Activated CD4-positive, alpha-beta T cell treated with anti-CD3 and anti-CD28 coated beads for 36 hours (primary cell): ENCODE measurements around the gene FANCI. TPM values are rescaled to one million over a fixed set of nuclear protein-coding genes. Genes with fewer than 3 reads are reported as not detected.

Experiments
- ATAC-seq: fragments of 200-7000 bp; cut with Tn5 transposase; one replicate; pipeline ENCODE4 v1.10.0; 2021; ENCODE audit warnings: mild to moderate bottlenecking, moderate library complexity
- CTCF ChIA-PET: fragments of 350-600 bp; sonication (Branson Sonifier 250); formaldehyde crosslinking; loops from one replicate; lab custom pipeline; 2021; ENCODE audit warnings: antibody characterized with exemption; lab: Charles Lee
- POLR2A ChIA-PET: fragments of 350-600 bp; sonication (Branson Sonifier 250); formaldehyde crosslinking; loops from one replicate; lab custom pipeline; 2021; ENCODE audit warnings: antibody characterized with exemption, inconsistent platforms; lab: Charles Lee
- DNase-seq: peaks from one replicate; pipeline ENCODE4 v3.0.0-alpha.2; 2020
- H3K27ac Mint-ChIP-seq: one replicate; pipeline ENCODE4 v1.8.0; 2021; ENCODE audit warnings: mixed read lengths
- H3K27me3 Mint-ChIP-seq: one replicate; pipeline ENCODE4 v1.8.0; 2021; ENCODE audit warnings: mixed read lengths
- H3K36me3 Mint-ChIP-seq: one replicate; pipeline ENCODE4 v1.8.0; 2021; ENCODE audit warnings: low read depth, mixed read lengths
- H3K4me1 Mint-ChIP-seq: one replicate; pipeline ENCODE4 v1.8.0; 2021; ENCODE audit warnings: mixed read lengths
- H3K4me3 Mint-ChIP-seq: one replicate; pipeline ENCODE4 v1.8.0; 2021; ENCODE audit warnings: mild to moderate bottlenecking, moderate library complexity, mixed read lengths
- H3K9me3 Mint-ChIP-seq: one replicate; pipeline ENCODE4 v1.8.0; 2021; ENCODE audit warnings: low read depth, mixed read lengths
- intact Hi-C, 2 experiments: fragments of 100-400 bp; cut with DNase I in 1 of 2; cut with micrococcal nuclease in 1 of 2; formaldehyde crosslinking; loops; one replicate each; pipeline versions ENCODE4 v1.14.2 to v1.15.1; 2022 to 2024; cut with DNase I, micrococcal nuclease
- total RNA-seq, 2 experiments: library from RNA; stranded (reverse); gene quantifications; one replicate each; pipeline ENCODE4 v1.2.3, GENCODE V29; 2021

Gene FANCI
- total RNA-seq, 2 experiments from 2014 or later = 150 to 199 TPM

GRCh38 chr15:89321521-89322410 lies 78.0 kb downstream of the FANCI start:
- intact Hi-C loops = no loop called here
- Mint-ChIP-seq H3K27ac (no peak overlapping the region), H3K4me3 (no peak overlapping the region), H3K9me3 (no peaks in the 10 kb centered on the region), H3K4me1 (peaks cover 14% of the 10 kb centered on the region), H3K36me3 (peaks cover 71% of the 10 kb centered on the region), H3K27me3 (no peaks in the 10 kb centered on the region)
- ChIA-PET POLR2A (interaction anchor here (0.6 to 0.8 kb wide), 2 partner anchors 10 to 973 kb away, joined by 3 read pairs; no protein-coding TSS in a partner anchor), CTCF (interaction anchor here (1.1 to 1.2 kb wide), 2 partner anchors 47 to 378 kb away, joined by 3 read pairs; no protein-coding TSS in a partner anchor)
- DNase-seq (no peak), ATAC-seq (no peak)

DNA sequence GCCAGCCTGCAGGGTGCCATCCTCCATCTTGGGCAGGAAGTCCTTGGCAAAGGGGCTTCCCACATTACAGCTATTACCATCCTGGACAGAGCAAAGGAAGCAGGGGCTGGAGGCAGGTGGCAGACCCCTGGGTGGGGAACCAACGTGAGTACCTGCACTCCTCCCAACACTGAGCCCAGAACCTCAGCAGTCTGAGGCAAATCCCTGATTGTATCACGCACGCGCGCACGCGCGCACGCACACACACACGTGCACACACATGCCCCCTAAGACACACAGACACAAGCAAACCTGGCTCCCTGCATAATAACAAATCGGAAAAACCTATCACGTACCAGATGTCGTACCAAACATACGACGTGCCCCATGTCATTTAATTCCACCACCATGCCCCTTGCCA lies 79.0 kb downstream of the FANCI start:
- no peak for DNase-seq
- Mint-ChIP-seq H3K27ac (peak overlapping the region; percentile 4), H3K4me1 (peaks cover 5% of the 10 kb centered on the region), H3K9me3 (no peaks in the 10 kb centered on the region), H3K36me3 (peaks cover 70% of the 10 kb centered on the region), H3K4me3 (no peak overlapping the region), H3K27me3 (no peaks in the 10 kb centered on the region)
- CTCF ChIA-PET = no interaction called here
- intact Hi-C loops = no loop called here
- POLR2A ChIA-PET = no interaction called here
- no peak for ATAC-seq

DNA sequence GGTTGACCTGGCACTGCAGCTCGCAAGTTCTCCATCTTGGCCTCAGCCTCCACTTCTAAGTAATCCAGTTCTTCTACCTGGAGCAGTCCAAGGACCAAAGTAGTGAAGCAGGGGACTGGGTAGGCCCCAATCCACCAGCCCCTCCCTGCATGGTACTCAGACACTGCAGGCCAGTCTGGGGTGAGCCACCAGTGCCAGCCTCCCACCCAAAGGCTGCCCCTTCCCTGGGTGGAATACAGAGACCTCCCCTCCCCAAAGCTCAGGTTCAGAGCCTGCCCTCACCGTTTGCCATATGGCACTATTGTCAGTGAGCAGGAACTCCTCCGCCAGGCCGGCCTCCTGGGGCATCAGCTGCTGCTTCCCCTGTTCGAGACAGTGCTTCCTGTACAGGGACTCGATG lies 80.0 kb downstream of the FANCI start:
- ChIA-PET POLR2A (interaction anchor here (0.5 to 1.0 kb wide), 3 partner anchors 9 to 567 kb away, joined by 3 to 4 read pairs (median 4); no protein-coding TSS in a partner anchor), CTCF (interaction anchor here (0.7 to 1.1 kb wide), 2 partner anchors 79 to 231 kb away, joined by 3 read pairs; no protein-coding TSS in a partner anchor)
- intact Hi-C loops = no loop called here
- Mint-ChIP-seq H3K27ac (no peak overlapping the region), H3K9me3 (no peaks in the 10 kb centered on the region), H3K27me3 (no peaks in the 10 kb centered on the region), H3K36me3 (peaks cover 79% of the 10 kb centered on the region), H3K4me1 (peaks cover 9% of the 10 kb centered on the region), H3K4me3 (no peak overlapping the region)
- DNase-seq = no peak
- no peak for ATAC-seq

- no peak overlapping the region for H3K27ac Mint-ChIP-seq
- POLR2A ChIA-PET = no interaction called here
- intact Hi-C loops = no loop called here
- H3K4me3 Mint-ChIP-seq = no peak overlapping the region
- H3K36me3 Mint-ChIP-seq = peaks cover 80% of the 10 kb centered on the region
- no peaks in the 10 kb centered on the region for H3K27me3 Mint-ChIP-seq
- H3K4me1 Mint-ChIP-seq = peaks cover 19% of the 10 kb centered on the region
- no peaks in the 10 kb centered on the region for H3K9me3 Mint-ChIP-seq
- CTCF ChIA-PET = interaction anchor here (0.7 to 1.1 kb wide), 2 partner anchors 80 to 91 kb away, joined by 3 read pairs; no protein-coding TSS in a partner anchor
- no peak for DNase-seq
- no peak for ATAC-seq
Measured at GRCh38 chr15:89325039-89325803, 81.4 kb downstream of the FANCI start.

- peak overlapping the region; percentile 19 for H3K27ac Mint-ChIP-seq
- peaks cover 30% of the 10 kb centered on the region for H3K4me1 Mint-ChIP-seq
- peaks cover 84% of the 10 kb centered on the region for H3K36me3 Mint-ChIP-seq
- no peaks in the 10 kb centered on the region for H3K27me3 Mint-ChIP-seq
- H3K4me3 Mint-ChIP-seq = no peak overlapping the region
- DNase-seq (no peak), ATAC-seq (no peak)
- no peaks in the 10 kb centered on the region for H3K9me3 Mint-ChIP-seq
- intact Hi-C loops = no loop called here
- ChIA-PET POLR2A (interaction anchor here (0.6 kb wide), 1 partner anchor 37 kb away, joined by 3 read pairs; no protein-coding TSS in a partner anchor), CTCF (interaction anchor here (0.6 to 1.4 kb wide), 2 partner anchors 8 to 29 kb away, joined by 3 to 4 read pairs; no protein-coding TSS in a partner anchor)
Measured at GRCh38 chr15:89326316-89326715, 82.5 kb downstream of the FANCI start.

- no peaks in the 10 kb centered on the region for H3K9me3 Mint-ChIP-seq
- intact Hi-C loops = no loop called here
- peaks cover 38% of the 10 kb centered on the region for H3K4me1 Mint-ChIP-seq
- no peaks in the 10 kb centered on the region for H3K27me3 Mint-ChIP-seq
- H3K4me3 Mint-ChIP-seq = no peak overlapping the region
- no peak overlapping the region for H3K27ac Mint-ChIP-seq
- DNase-seq (no peak), ATAC-seq (no peak)
- H3K36me3 Mint-ChIP-seq = peaks cover 84% of the 10 kb centered on the region
- ChIA-PET CTCF (interaction anchor here (1.4 kb wide), 1 partner anchor 9 kb away, joined by 3 read pairs; no protein-coding TSS in a partner anchor), POLR2A (interaction anchor here (0.6 kb wide), 1 partner anchor 425 kb away, joined by 3 read pairs; no protein-coding TSS in a partner anchor)
Measured at GRCh38 chr15:89327113-89327512, 83.3 kb downstream of the FANCI start.

DNA sequence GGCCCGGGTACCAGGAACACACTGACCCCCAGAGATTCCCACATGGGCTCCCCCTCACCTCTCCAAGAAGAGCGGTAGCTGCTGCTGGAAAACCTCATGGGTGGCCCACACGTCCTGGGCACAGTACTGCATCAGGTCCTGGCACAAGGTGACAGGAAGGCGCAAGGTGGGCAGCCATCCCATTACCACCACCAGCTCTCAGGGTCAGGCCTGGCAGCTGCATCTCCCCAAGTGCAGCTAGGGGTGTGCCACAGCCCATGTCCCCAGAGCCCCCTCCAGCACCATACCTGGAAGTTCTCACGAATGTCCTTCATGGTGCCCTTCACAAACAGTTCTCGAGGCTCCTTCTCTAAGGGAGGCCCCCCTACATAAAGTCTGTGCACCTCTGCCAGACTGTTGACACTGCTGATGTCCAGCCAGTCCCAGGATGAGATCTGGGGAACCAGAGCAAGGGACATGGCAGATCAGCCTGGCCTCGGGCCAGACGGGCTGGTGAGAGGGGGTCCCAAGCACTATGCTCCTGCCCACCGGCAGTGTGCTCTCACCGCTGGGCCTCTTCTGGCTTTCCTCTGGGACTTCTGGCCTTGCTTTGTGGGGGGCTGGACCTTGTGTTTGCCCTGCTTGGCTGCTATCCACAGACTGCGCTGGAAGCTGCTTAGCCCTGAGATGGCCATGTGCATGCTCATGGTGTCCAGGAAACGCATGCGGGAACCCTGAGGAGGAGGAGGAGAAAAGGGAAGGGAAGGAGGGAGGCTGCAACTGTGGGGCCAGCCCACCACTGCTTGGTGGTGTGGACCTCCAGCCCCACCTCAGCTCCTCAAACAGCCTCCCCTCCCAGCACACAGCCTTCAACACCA lies 84.8 kb downstream of the FANCI start:
- peaks cover 79% of the 10 kb centered on the region for H3K36me3 Mint-ChIP-seq
- H3K9me3 Mint-ChIP-seq = no peaks in the 10 kb centered on the region
- H3K27me3 Mint-ChIP-seq = no peaks in the 10 kb centered on the region
- intact Hi-C loops = no loop called here
- ChIA-PET POLR2A (interaction anchor here (0.6 kb wide), 1 partner anchor 16 kb away, joined by 4 read pairs; no protein-coding TSS in a partner anchor), CTCF (interaction anchor here (0.7 to 2.0 kb wide), 4 partner anchors 11 to 122 kb away, joined by 3 to 7 read pairs (median 4); no protein-coding TSS in a partner anchor)
- DNase-seq (no peak), ATAC-seq (no peak)
- peaks cover 46% of the 10 kb centered on the region for H3K4me1 Mint-ChIP-seq
- no peak overlapping the region for H3K4me3 Mint-ChIP-seq
- no peak overlapping the region for H3K27ac Mint-ChIP-seq

GRCh38 chr15:89329329-89330084 lies 85.7 kb downstream of the FANCI start:
- Mint-ChIP-seq H3K9me3 (no peaks in the 10 kb centered on the region), H3K4me1 (peaks cover 48% of the 10 kb centered on the region), H3K27ac (peak overlapping the region; percentile 59), H3K36me3 (peaks cover 79% of the 10 kb centered on the region), H3K27me3 (no peaks in the 10 kb centered on the region), H3K4me3 (no peak overlapping the region)
- intact Hi-C loops = loop anchor here in 1 of 2 experiments (5.0 to 10.0 kb wide), 4 partner anchors 262 to 1265 kb away; partner anchors contain the start of genes AEN and HAPLN3
- DNase-seq (peak; percentile 44), ATAC-seq (peak; percentile 45)
- POLR2A ChIA-PET = interaction anchor here (0.5 to 0.7 kb wide), 4 partner anchors 17 to 271 kb away, joined by 4 read pairs; no protein-coding TSS in a partner anchor
- CTCF ChIA-PET = interaction anchor here (0.6 to 2.0 kb wide), 9 partner anchors 10 to 123 kb away, joined by 3 to 7 read pairs (median 4); no protein-coding TSS in a partner anchor

DNA sequence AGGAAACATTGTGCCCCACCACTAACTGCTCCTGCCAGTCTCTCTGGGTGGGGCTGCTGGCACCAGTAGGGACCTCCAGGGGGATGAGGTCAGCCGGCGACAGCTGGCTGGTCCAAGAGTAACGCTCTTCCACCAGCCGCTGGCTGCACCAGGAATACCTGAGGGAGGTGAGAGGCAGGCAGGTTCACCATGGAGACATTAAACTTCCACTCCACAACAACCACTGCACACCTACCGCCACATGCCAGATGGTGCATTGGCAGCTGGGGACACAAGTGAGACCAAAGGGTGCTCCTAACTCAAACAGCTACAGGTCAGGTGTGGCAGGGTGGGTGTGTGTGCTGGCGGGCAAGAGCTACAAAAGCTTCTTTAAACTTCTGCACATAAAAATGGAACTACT lies 86.3 kb downstream of the FANCI start:
- Mint-ChIP-seq H3K4me1 (peaks cover 52% of the 10 kb centered on the region), H3K27ac (peak overlapping the region; percentile 59), H3K4me3 (peak overlapping the region; percentile 35), H3K9me3 (no peaks in the 10 kb centered on the region), H3K36me3 (peaks cover 78% of the 10 kb centered on the region), H3K27me3 (peaks cover 2% of the 10 kb centered on the region)
- ATAC-seq (no peak), DNase-seq (no peak)
- ChIA-PET POLR2A (interaction anchor here (0.5 to 0.7 kb wide), 3 partner anchors 54 to 270 kb away, joined by 4 read pairs; no protein-coding TSS in a partner anchor), CTCF (interaction anchor here (0.6 to 2.0 kb wide), 6 partner anchors 13 to 123 kb away, joined by 3 to 7 read pairs (median 4); no protein-coding TSS in a partner anchor)
- intact Hi-C loops = loop anchor here in 1 of 2 experiments (5.0 to 10.0 kb wide), 4 partner anchors 263 to 1265 kb away; partner anchors contain the start of genes AEN and HAPLN3
